PFSK-1 (cell line): ENCODE data around the gene PTPN23.

Experiments
- FOXP2 ChIP-seq: optimal IDR thresholded peaks from 2 replicates; pipeline ENCODE3; 2011; ENCODE audit warnings: borderline replicate concordance, control low read depth, inconsistent platforms; ENCODE audit not compliant: insufficient read depth; ENCODE audit errors: extremely low read length, extremely low read depth
- POLR2AphosphoS5 ChIP-seq: IDR thresholded peaks from 2 replicates; pipeline ENCODE4 v1.6.1; 2012; ENCODE audit warnings: low read depth, mild to moderate bottlenecking, control low read depth, low read length, moderate library complexity
- SIN3A ChIP-seq: IDR thresholded peaks from 2 replicates; pipeline ENCODE4 v1.6.1; 2012; ENCODE audit warnings: mild to moderate bottlenecking, low read length, moderate library complexity, borderline replicate concordance; ENCODE audit not compliant: insufficient read depth
- TAF1 ChIP-seq: IDR thresholded peaks from 2 replicates; pipeline ENCODE4 v1.6.1; 2012; ENCODE audit warnings: low read length, control low read depth, borderline replicate concordance; ENCODE audit not compliant: insufficient read depth
- TF ChIP-seq, protein P1 (sequence below), 2 experiments: IDR thresholded peaks; 2 replicates each; pipeline versions ENCODE4 v1.6.1 to v1.8.0; 2011 to 2012; ENCODE audit warnings: low read depth in 2 of 2, low read length in 2 of 2, control low read depth in 1 of 2, inconsistent platforms in 1 of 2, mild to moderate bottlenecking in 1 of 2, moderate library complexity in 1 of 2; ENCODE audit not compliant: insufficient read depth in 1 of 2

The PTPN23 gene

DNA sequence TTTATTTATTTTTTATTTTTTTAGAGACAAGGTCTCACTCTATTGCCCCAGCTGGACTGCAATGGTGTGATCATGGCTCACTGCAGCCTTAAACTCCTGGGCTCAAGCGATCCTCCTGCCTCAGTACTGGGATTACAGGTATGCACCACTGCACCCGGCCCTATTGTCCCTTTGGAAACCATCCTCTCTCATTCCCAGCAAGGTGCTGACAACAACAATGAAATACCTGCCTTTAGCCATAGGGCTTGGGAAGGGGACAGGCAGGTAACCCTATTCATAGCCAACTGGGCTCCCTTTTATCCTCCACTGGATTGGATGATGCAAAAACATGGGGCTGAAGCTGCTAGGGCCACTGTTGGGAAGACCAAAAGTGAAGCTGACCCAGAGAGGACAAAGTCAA lies 51.9 kb downstream of the PTPN23 start:
- TF ChIP-seq POLR2AphosphoS5 = no peak
- TF ChIP-seq SIN3A = no peak
- no peak for TF ChIP-seq TAF1
- no peak for TF ChIP-seq FOXP2
- TF ChIP-seq, protein P1, sequence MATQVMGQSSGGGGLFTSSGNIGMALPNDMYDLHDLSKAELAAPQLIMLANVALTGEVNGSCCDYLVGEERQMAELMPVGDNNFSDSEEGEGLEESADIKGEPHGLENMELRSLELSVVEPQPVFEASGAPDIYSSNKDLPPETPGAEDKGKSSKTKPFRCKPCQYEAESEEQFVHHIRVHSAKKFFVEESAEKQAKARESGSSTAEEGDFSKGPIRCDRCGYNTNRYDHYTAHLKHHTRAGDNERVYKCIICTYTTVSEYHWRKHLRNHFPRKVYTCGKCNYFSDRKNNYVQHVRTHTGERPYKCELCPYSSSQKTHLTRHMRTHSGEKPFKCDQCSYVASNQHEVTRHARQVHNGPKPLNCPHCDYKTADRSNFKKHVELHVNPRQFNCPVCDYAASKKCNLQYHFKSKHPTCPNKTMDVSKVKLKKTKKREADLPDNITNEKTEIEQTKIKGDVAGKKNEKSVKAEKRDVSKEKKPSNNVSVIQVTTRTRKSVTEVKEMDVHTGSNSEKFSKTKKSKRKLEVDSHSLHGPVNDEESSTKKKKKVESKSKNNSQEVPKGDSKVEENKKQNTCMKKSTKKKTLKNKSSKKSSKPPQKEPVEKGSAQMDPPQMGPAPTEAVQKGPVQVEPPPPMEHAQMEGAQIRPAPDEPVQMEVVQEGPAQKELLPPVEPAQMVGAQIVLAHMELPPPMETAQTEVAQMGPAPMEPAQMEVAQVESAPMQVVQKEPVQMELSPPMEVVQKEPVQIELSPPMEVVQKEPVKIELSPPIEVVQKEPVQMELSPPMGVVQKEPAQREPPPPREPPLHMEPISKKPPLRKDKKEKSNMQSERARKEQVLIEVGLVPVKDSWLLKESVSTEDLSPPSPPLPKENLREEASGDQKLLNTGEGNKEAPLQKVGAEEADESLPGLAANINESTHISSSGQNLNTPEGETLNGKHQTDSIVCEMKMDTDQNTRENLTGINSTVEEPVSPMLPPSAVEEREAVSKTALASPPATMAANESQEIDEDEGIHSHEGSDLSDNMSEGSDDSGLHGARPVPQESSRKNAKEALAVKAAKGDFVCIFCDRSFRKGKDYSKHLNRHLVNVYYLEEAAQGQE (IDR thresholded peaks at IDR 0.05; ENCODE audit: insufficient read depth in 1 of 2, low read depth in 2 of 2, low read length in 2 of 2) = no peak

DNA sequence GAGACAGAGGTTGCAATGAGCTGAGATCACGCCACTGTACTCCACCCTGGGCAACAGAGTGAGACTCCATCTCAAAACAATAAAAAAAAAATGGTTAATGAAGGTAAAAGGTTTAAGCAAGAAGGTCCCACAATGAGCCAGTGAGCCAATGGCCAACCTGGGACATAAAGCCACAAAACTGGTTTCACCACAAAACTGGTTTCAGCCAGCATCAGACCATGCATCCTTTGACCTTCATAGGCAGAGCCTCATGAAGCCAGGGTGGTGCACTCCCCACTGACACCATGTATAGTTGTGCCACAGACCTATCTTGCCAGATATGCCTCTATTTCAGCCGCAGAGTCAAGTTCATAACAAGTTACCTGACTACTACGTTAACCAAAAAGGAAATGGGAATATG lies 53.0 kb downstream of the PTPN23 start:
- TF ChIP-seq TAF1 = no peak
- no peak for TF ChIP-seq POLR2AphosphoS5
- TF ChIP-seq SIN3A = no peak
- no peak for TF ChIP-seq FOXP2
- TF ChIP-seq, protein P1 (IDR thresholded peaks at IDR 0.05; ENCODE audit: insufficient read depth in 1 of 2, low read depth in 2 of 2, low read length in 2 of 2) = no peak

- TF ChIP-seq TAF1 = no peak
- TF ChIP-seq FOXP2 = no peak
- TF ChIP-seq, protein P1 (IDR thresholded peaks at IDR 0.05; ENCODE audit: insufficient read depth in 1 of 2, low read depth in 2 of 2, low read length in 2 of 2) = no peak
- TF ChIP-seq POLR2AphosphoS5 = no peak
- TF ChIP-seq SIN3A = no peak
Measured at GRCh38 chr3:47434849-47435248, 54.0 kb downstream of the PTPN23 start.

- TF ChIP-seq TAF1 (no peak), POLR2AphosphoS5 (no peak), SIN3A (no peak), FOXP2 (no peak)
- TF ChIP-seq, protein P1 (IDR thresholded peaks at IDR 0.05; ENCODE audit: insufficient read depth in 1 of 2, low read depth in 2 of 2, low read length in 2 of 2) = no peak
Measured at GRCh38 chr3:47436180-47436579, 55.4 kb downstream of the PTPN23 start.

DNA sequence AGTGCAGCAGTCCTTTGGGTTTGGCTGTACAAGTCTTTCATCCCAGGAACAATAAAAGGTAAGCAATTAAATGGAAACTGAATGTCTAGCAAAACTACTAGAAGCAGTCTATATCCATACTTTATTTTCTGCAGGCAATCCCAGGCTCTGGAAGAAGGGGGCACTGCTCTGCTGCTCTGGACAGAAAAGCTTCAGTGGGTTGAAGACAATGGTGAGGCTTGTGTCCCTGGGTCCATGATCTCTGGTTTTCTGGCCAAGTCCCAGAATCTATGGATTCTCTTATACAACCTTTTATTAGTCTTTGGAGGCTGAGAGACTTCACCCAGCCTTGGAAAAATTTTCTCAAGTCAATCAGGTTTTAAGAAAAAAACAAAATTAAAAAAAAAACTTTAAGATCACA lies 59.3 kb downstream of the PTPN23 start:
- TF ChIP-seq FOXP2 = no peak
- TF ChIP-seq, protein P1 (IDR thresholded peaks at IDR 0.05; ENCODE audit: insufficient read depth in 1 of 2, low read depth in 2 of 2, low read length in 2 of 2) = no peak
